IMR-90 (cell line): ENCODE measurements around the gene RAB40A. TPM values are rescaled to one million over a fixed set of nuclear protein-coding genes. Genes with fewer than 3 reads are reported as not detected.

Source experiments
- ATAC-seq: fragments of 200-7000 bp; cut with Tn5 transposase; 2 replicates; pipeline ENCODE4 v1.9.1; 2020; ENCODE audit warnings: low read depth, mild to moderate bottlenecking, moderate library complexity
- BruUV-seq: library from RNA; stranded (reverse); fragments of 400-500 nt; replicated peaks from 2 replicates; lab custom pipeline; 2021; lab: Mats Ljungman, UMichigan
- CTCF ChIA-PET: fragments of 300-600 bp; formaldehyde crosslinking; extraction: SDS; loops from one replicate; lab custom pipeline; 2021; ENCODE audit warnings: antibody characterized with exemption; lab: Yijun Ruan, JAX
- POLR2A ChIA-PET: fragments of 300-600 bp; sonication (Branson Sonifier 250); formaldehyde crosslinking; loops from one replicate; lab custom pipeline; 2022; ENCODE audit warnings: antibody characterized with exemption; ENCODE audit not compliant: unreplicated experiment; lab: Charles Lee
- DNase-seq: peaks from one replicate; pipeline ENCODE4 v3.0.0; 2013
- H2AFZ ChIP-seq: replicated peaks from 2 replicates; pipeline ENCODE3; 2013; ENCODE audit warnings: low read length, mild to moderate bottlenecking; ENCODE audit not compliant: poor library complexity
- H2AK5ac ChIP-seq: 2 replicates; pipeline ENCODE4 v1.6.1; 2013; ENCODE audit warnings: low read depth, low read length, inconsistent platforms
- H2AK9ac ChIP-seq: replicated peaks from 2 replicates; pipeline ENCODE3; 2013; ENCODE audit warnings: mild to moderate bottlenecking, low read depth, low read length, moderate library complexity; ENCODE audit not compliant: poor library complexity
- H2BK120ac ChIP-seq: 2 replicates; pipeline ENCODE4 v1.6.1; 2013; ENCODE audit warnings: low read depth, low read length, inconsistent platforms
- H2BK15ac ChIP-seq: 3 replicates; pipeline ENCODE4 v1.6.1; 2013; ENCODE audit warnings: low read depth, low read length, inconsistent platforms
- H2BK20ac ChIP-seq: 2 replicates; pipeline ENCODE4 v1.6.1; 2013; ENCODE audit warnings: low read depth, mild to moderate bottlenecking, inconsistent platforms, low read length, moderate library complexity
- H2BK5ac ChIP-seq: 2 replicates; pipeline ENCODE4 v1.6.1; 2013; ENCODE audit warnings: mild to moderate bottlenecking, low read depth, low read length, inconsistent platforms; ENCODE audit not compliant: poor library complexity, severe bottlenecking
- H3K14ac ChIP-seq: replicated peaks from 2 replicates; pipeline ENCODE4 v1.6.1; 2013; ENCODE audit warnings: low read depth, low read length, inconsistent platforms
- H3K18ac ChIP-seq: 2 replicates; pipeline ENCODE4 v1.6.1; 2013; ENCODE audit warnings: low read depth, low read length, control low read depth
- H3K23ac ChIP-seq: 2 replicates; pipeline ENCODE4 v1.6.1; 2013; ENCODE audit warnings: low read depth, low read length, inconsistent platforms
- H3K27ac ChIP-seq: 2 replicates; pipeline ENCODE4 v1.5.1; 2013; ENCODE audit warnings: mild to moderate bottlenecking, control low read depth, low read length; ENCODE audit not compliant: insufficient read depth
- H3K27me3 ChIP-seq: 2 replicates; pipeline ENCODE4 v1.6.1; 2013; ENCODE audit warnings: low read length; ENCODE audit not compliant: control insufficient read depth, insufficient read depth
- H3K36me3 ChIP-seq: 2 replicates; pipeline ENCODE4 v1.6.1; 2013; ENCODE audit warnings: low read length, mixed read lengths; ENCODE audit not compliant: control insufficient read depth, insufficient read depth
- H3K4ac ChIP-seq: 2 replicates; pipeline ENCODE4 v1.6.1; 2013; ENCODE audit warnings: low read depth, low read length, inconsistent platforms
- H3K4me1 ChIP-seq: 2 replicates; pipeline ENCODE4 v1.6.1; 2013; ENCODE audit warnings: low read length, mixed read lengths; ENCODE audit not compliant: control insufficient read depth, insufficient read depth
- H3K4me2 ChIP-seq: 2 replicates; pipeline ENCODE4 v1.6.1; 2013; ENCODE audit warnings: low read depth, mild to moderate bottlenecking, control low read depth, low read length, moderate library complexity
- H3K4me3 ChIP-seq: 2 replicates; pipeline ENCODE4 v1.5.1; 2013; ENCODE audit warnings: low read depth, mild to moderate bottlenecking, control low read depth, low read length, moderate library complexity; ENCODE audit not compliant: insufficient read depth
- H3K56ac ChIP-seq: 2 replicates; pipeline ENCODE4 v1.6.1; 2013; ENCODE audit warnings: low read length, inconsistent platforms; ENCODE audit not compliant: insufficient read depth; ENCODE audit errors: extremely low read depth
- H3K79me1 ChIP-seq, 2 experiments: 2 replicates each; pipeline ENCODE4 v1.6.1; 2013; ENCODE audit warnings: low read length in 2 of 2, inconsistent platforms in 1 of 2, low read depth in 1 of 2
- H3K9ac ChIP-seq: 2 replicates; pipeline ENCODE4 v1.6.1; 2013; ENCODE audit warnings: low read depth, low read length, control low read depth
- H3K9me1 ChIP-seq: 2 replicates; pipeline ENCODE4 v1.6.1; 2013; ENCODE audit warnings: low read length, inconsistent platforms; ENCODE audit not compliant: insufficient read depth
- H3K9me3 ChIP-seq: 2 replicates; pipeline ENCODE4 v1.6.1; 2013; ENCODE audit warnings: low read length; ENCODE audit not compliant: control insufficient read depth, insufficient read depth
- H4K20me1 ChIP-seq: 2 replicates; pipeline ENCODE4 v1.6.1; 2013; ENCODE audit warnings: low read length, inconsistent platforms; ENCODE audit not compliant: insufficient read depth
- H4K5ac ChIP-seq: 2 replicates; pipeline ENCODE4 v1.6.1; 2013; ENCODE audit warnings: mild to moderate bottlenecking, low read depth, low read length, control low read depth
- H4K8ac ChIP-seq, 2 experiments: 2 replicates each; pipeline ENCODE4 v1.6.1; 2013; ENCODE audit warnings: low read depth in 2 of 2, low read length in 2 of 2, control low read depth in 1 of 2, inconsistent platforms in 1 of 2
- H4K91ac ChIP-seq: 2 replicates; pipeline ENCODE4 v1.6.1; 2013; ENCODE audit warnings: low read depth, low read length, inconsistent platforms; ENCODE audit not compliant: insufficient read depth
- BHLHE40 ChIP-seq: fragments of 150-350 bp; IDR thresholded peaks from 2 replicates; pipeline ENCODE4 v1.6.1; 2016; ENCODE audit warnings: mild to moderate bottlenecking, low read depth, low read length
- CEBPB ChIP-seq: IDR thresholded peaks from 2 replicates; pipeline ENCODE4 v1.6.1; 2012; ENCODE audit warnings: low read depth, low read length, improper control_type of control experiment
- CHD1 ChIP-seq: IDR thresholded peaks from 2 replicates; pipeline ENCODE4 v1.6.1; 2012; ENCODE audit warnings: low read depth, low read length, improper control_type of control experiment
- CTCF ChIP-seq: conservative IDR thresholded peaks from 2 replicates; pipeline ENCODE4 v1.5.1; 2012; ENCODE audit warnings: mild to moderate bottlenecking, low read depth, low read length, improper control_type of control experiment
- ELK1 ChIP-seq: fragments of 150-350 bp; IDR thresholded peaks from 2 replicates; pipeline ENCODE4 v1.6.1; 2016; ENCODE audit warnings: low read depth, mild to moderate bottlenecking, low read length, moderate library complexity, borderline replicate concordance
- FOS ChIP-seq: fragments of 150-350 bp; IDR thresholded peaks from 2 replicates; pipeline ENCODE4 v1.6.1; 2016; ENCODE audit warnings: low read depth, low read length
- MAFK ChIP-seq: IDR thresholded peaks from 2 replicates; pipeline ENCODE4 v1.6.1; 2012; ENCODE audit warnings: low read depth, low read length, improper control_type of control experiment
- MAZ ChIP-seq: IDR thresholded peaks from 2 replicates; pipeline ENCODE4 v1.6.1; 2012; ENCODE audit warnings: low read depth, mild to moderate bottlenecking, low read length, improper control_type of control experiment, moderate library complexity, borderline replicate concordance
- MXI1 ChIP-seq: IDR thresholded peaks from 2 replicates; pipeline ENCODE4 v1.6.1; 2012; ENCODE audit warnings: low read depth, mild to moderate bottlenecking, low read length, moderate library complexity, borderline replicate concordance
- NFE2L2 ChIP-seq: fragments of 150-350 bp; IDR thresholded peaks from 2 replicates; pipeline ENCODE4 v1.6.1; 2016; ENCODE audit warnings: low read depth, mild to moderate bottlenecking, low read length
- POLR2A ChIP-seq: IDR thresholded peaks from 2 replicates; pipeline ENCODE4 v1.6.1; 2012; ENCODE audit warnings: mild to moderate bottlenecking, low read depth, low read length
- RAD21 ChIP-seq: IDR thresholded peaks from 2 replicates; pipeline ENCODE4 v1.6.1; 2012; ENCODE audit warnings: low read length, improper control_type of control experiment
- RCOR1 ChIP-seq: IDR thresholded peaks from 2 replicates; pipeline ENCODE4 v1.6.1; 2012; ENCODE audit warnings: mild to moderate bottlenecking, low read length, improper control_type of control experiment; ENCODE audit not compliant: insufficient replicate concordance
- RFX5 ChIP-seq: IDR thresholded peaks from 2 replicates; pipeline ENCODE4 v1.8.0; 2012; ENCODE audit warnings: low read depth, mild to moderate bottlenecking, low read length, moderate library complexity
- USF2 ChIP-seq: fragments of 150-350 bp; IDR thresholded peaks from 2 replicates; pipeline ENCODE4 v1.6.1; 2017; ENCODE audit warnings: mild to moderate bottlenecking, antibody characterized with exemption, low read length, low read depth
- WGBS, 2 experiments: methylation state at CpG; one replicate each; pipeline versions ENCODE4 v1.1.5 to v1.1.7; 2013; ENCODE audit warnings: missing lambda C conversion rate in 2 of 2; ENCODE audit not compliant: insufficient read length in 1 of 2; ENCODE audit errors: extremely low coverage in 2 of 2; 5-methylcytosine and 5-hydroxymethylcytosine counted together
- dilution Hi-C: fragments of 300-500 bp; cut with HindIII; formaldehyde crosslinking; loops from one replicate; pipeline ENCODE4 v1.14.3; 2018; ENCODE audit warnings: low sequenced_read_pairs; ENCODE audit not compliant: unreplicated experiment
- in situ Hi-C: fragments of 300-500 bp; cut with MboI; formaldehyde crosslinking; loops from 3 replicates; pipeline ENCODE4 v1.14.3; 2019; ENCODE audit warnings: low sequenced_read_pairs, inconsistent platforms, mixed read lengths
- intact Hi-C: fragments of 100-400 bp; cut with micrococcal nuclease; formaldehyde crosslinking; loops from 2 replicates; pipeline ENCODE4 v1.10.0; 2022
- polyA plus RNA-seq, 3 experiments: library from polyadenylated mRNA; depleted of rRNA; stranded (reverse); fragments of >200 nt; gene quantifications; 2 replicates each; pipeline ENCODE4 v1.2.3, GENCODE V29; 2012; ENCODE audit warnings: low replicate concordance in 1 of 3
- total RNA-seq: library from RNA; depleted of rRNA; stranded (reverse); fragments of >200 nt; gene quantifications from 2 replicates; pipeline ENCODE4 v1.2.3, GENCODE V29; 2012

Gene RAB40A
- total and polyA plus RNA-seq, 2 of the 4 experiments (the other 2 are of a cell fraction), result under 0.01 to 0.26 TPM

- no peak overlapping the region for H3K4me2 ChIP-seq
- no TSS peak for BruUV-seq
- in situ Hi-C loops (no loop called here), dilution Hi-C loops (no loop called here), intact Hi-C loops (loop anchor here (1.0 to 10.0 kb wide), 3 partner anchors 277 to 534 kb away; no protein-coding TSS in a partner anchor)
- H3K18ac ChIP-seq, result no peak overlapping the region
- H2AK9ac ChIP-seq, result no peak overlapping the region
- no CpG with 5 or more reads among the region's 1 CpG for WGBS, 2 experiments
- no peak overlapping the region for H2BK15ac ChIP-seq
- no peak overlapping the region for H2AFZ ChIP-seq
- H3K56ac ChIP-seq, result no peak overlapping the region
- no peak overlapping the region for H3K23ac ChIP-seq
- no peak overlapping the region for H3K14ac ChIP-seq
- H4K8ac ChIP-seq, result no peak overlapping the region
- no peak overlapping the region for H2BK20ac ChIP-seq
- POLR2A ChIA-PET, result no interaction called here
- no peaks in the 10 kb centered on the region for H4K20me1 ChIP-seq
- TF ChIP-seq ELK1, result no peak
- no peak for TF ChIP-seq RAD21
- TF ChIP-seq RFX5, result no peak
- TF ChIP-seq CEBPB, result no peak
- no peak for TF ChIP-seq NFE2L2
- TF ChIP-seq MAFK, result no peak
- TF ChIP-seq USF2, result no peak
- TF ChIP-seq MAZ, result no peak
- no peak for TF ChIP-seq MXI1
- TF ChIP-seq RCOR1, result no peak
- no peak for TF ChIP-seq BHLHE40
- TF ChIP-seq FOS, result no peak
- TF ChIP-seq POLR2A, result no peak
- TF ChIP-seq CHD1, result no peak
- no peak for TF ChIP-seq CTCF
- H3K9me3 ChIP-seq, result no peaks in the 10 kb centered on the region
- H3K4ac ChIP-seq, result no peak overlapping the region
- CTCF ChIA-PET, result interaction anchor here (0.6 to 1.7 kb wide), 4 partner anchors 11 to 285 kb away, joined by 3 to 9 read pairs (median 4); no protein-coding TSS in a partner anchor
- no peaks in the 10 kb centered on the region for H3K27me3 ChIP-seq
- no peak for ATAC-seq
- no peaks in the 10 kb centered on the region for H3K79me1 ChIP-seq
- no peaks in the 10 kb centered on the region for H3K9me1 ChIP-seq
- H2AK5ac ChIP-seq, result no peak overlapping the region
- DNase-seq, result no peak
- H4K91ac ChIP-seq, result no peak overlapping the region
- H2BK5ac ChIP-seq, result no peak overlapping the region
- no peak overlapping the region for H3K9ac ChIP-seq
- no peaks in the 10 kb centered on the region for H3K36me3 ChIP-seq
- no peak overlapping the region for H2BK120ac ChIP-seq
- no peak overlapping the region for H3K27ac ChIP-seq
- H3K4me3 ChIP-seq, result no peak overlapping the region
- no peak overlapping the region for H4K5ac ChIP-seq
- no peaks in the 10 kb centered on the region for H3K4me1 ChIP-seq
Measured at GRCh38 chrX:103488794-103489193, 30.5 kb downstream of the RAB40A start.
